Stimulated activated CD8-positive, alpha-beta memory T cell treated with anti-CD3 and anti-CD28 coated beads, Interleukin-2, amount 100 ng/mL, for 1 hour (primary cell): ENCODE data around the gene PDILT.
A peak's percentile ranks its signal among the peaks of the same experiment; 100 is the strongest.

Experiments
- DNase-seq, 2 donors: peaks; one replicate each; pipeline ENCODE4 v3.0.0-alpha.2; 2020; ENCODE audit warnings: low read depth in 2 of 2

Gene PDILT

GRCh38 chr16:20402651-20403050, 1.9 kb downstream of the PDILT start:
- no peak for DNase-seq

- no peak for DNase-seq
Measured at GRCh38 chr16:20401475-20402016, 3.0 kb downstream of the PDILT start.

GRCh38 chr16:20401066-20401465, 3.5 kb downstream of the PDILT start:
- DNase-seq = no peak

- no peak for DNase-seq
Measured at GRCh38 chr16:20399185-20399584, 5.4 kb downstream of the PDILT start.

- no peak for DNase-seq
Measured at GRCh38 chr16:20398603-20399002, 5.9 kb downstream of the PDILT start.

- DNase-seq = no peak
Measured at GRCh38 chr16:20397468-20398074, 7.0 kb downstream of the PDILT start.

- DNase-seq = no peak
Measured at GRCh38 chr16:20396846-20397467, 7.6 kb downstream of the PDILT start.

GRCh38 chr16:20395946-20396345, 8.6 kb downstream of the PDILT start:
- DNase-seq = no peak

- no peak for DNase-seq
Measured at GRCh38 chr16:20393801-20394577, 10.5 kb downstream of the PDILT start.

GRCh38 chr16:20391045-20391444, 13.5 kb downstream of the PDILT start:
- no peak for DNase-seq

GRCh38 chr16:20388854-20389253, 15.7 kb downstream of the PDILT start:
- DNase-seq = no peak

- DNase-seq = no peak
Measured at GRCh38 chr16:20387978-20388377, 16.6 kb downstream of the PDILT start.

GRCh38 chr16:20385844-20386832, 18.4 kb downstream of the PDILT start:
- DNase-seq = peak in 1 of 2 donors; percentile 11

- no peak for DNase-seq
Measured at GRCh38 chr16:20383106-20384029, 21.2 kb downstream of the PDILT start.

- DNase-seq = no peak
Measured at GRCh38 chr16:20382202-20382948, 22.2 kb downstream of the PDILT start.

- no peak for DNase-seq
Measured at GRCh38 chr16:20380782-20381181, 23.8 kb downstream of the PDILT start.

- no peak for DNase-seq
Measured at GRCh38 chr16:20377181-20377580, 27.4 kb downstream of the PDILT start.

GRCh38 chr16:20372701-20373100, 31.8 kb downstream of the PDILT start:
- DNase-seq = no peak

GRCh38 chr16:20369452-20370054, 35.0 kb downstream of the PDILT start:
- no peak for DNase-seq
